Pulmonary artery endothelial cell (primary cell): ENCODE measurements around the gene GNAI1. TPM values are rescaled to one million over a fixed set of nuclear protein-coding genes. Genes with fewer than 3 reads are reported as not detected.
"Not testable (repeated sequence)": the region's sequence is repeated elsewhere in the genome, so short reads cannot be mapped to it uniquely, and the experiment has no call there.

Source experiments
- DNase-seq: peaks from one replicate; pipeline ENCODE4 v3.0.0-alpha.2; 2011; ENCODE audit warnings: low read depth, low spot score
- total RNA-seq: library from RNA; depleted of rRNA; stranded (reverse); fragments of >200 nt; gene quantifications from 2 replicates; pipeline ENCODE4 v1.2.3, GENCODE V29; 2014

The GNAI1 gene
- total RNA-seq, 1 donor from 2014 or later: 4.2 TPM

DNA sequence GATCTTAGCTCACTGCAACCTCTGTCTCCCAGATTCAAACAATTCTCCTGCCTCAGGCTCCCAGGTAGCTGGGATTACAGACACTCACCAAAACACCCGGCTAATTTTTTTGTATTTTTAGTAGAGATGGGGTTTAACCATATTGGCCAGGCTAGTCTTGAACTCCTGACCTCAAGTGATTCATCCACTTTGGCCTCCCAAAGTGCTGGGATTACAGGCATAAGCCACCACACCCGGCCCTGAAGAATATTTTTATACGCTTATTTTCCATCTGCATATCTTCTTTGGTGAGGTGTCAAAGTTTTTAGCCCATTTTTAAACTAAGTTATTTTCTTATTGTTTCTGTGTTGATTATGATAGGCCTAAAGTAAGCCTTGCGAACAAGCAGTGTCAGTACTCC, 23.1 kb downstream of the GNAI1 start:
- not testable (repeated sequence) for DNase-seq

- DNase-seq: no peak
Measured at GRCh38 chr7:80159802-80160201, 25.2 kb downstream of the GNAI1 start.

DNA sequence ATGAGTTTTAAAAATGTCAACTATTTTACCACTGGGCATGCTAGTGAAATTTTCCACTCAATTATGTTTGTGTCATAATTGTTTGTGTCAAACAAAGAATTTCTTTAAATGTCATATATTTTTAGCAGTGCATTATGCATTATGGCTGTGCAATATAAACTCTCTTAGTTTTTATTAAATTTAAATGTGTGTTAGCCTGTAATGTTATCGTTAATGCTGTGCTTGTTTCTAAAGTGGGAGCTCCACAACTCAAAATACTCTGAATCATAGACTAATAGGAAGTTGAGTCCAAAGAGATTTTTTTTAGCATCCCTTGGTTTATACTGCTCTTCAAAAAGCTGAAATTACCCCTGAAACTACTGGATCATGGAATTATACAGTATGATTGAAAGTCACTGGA, 26.8 kb downstream of the GNAI1 start:
- no peak for DNase-seq

- DNase-seq: no peak
Measured at GRCh38 chr7:80165177-80165576, 30.5 kb downstream of the GNAI1 start.

- no peak for DNase-seq
Measured at GRCh38 chr7:80170445-80170844, 35.8 kb downstream of the GNAI1 start.

DNA sequence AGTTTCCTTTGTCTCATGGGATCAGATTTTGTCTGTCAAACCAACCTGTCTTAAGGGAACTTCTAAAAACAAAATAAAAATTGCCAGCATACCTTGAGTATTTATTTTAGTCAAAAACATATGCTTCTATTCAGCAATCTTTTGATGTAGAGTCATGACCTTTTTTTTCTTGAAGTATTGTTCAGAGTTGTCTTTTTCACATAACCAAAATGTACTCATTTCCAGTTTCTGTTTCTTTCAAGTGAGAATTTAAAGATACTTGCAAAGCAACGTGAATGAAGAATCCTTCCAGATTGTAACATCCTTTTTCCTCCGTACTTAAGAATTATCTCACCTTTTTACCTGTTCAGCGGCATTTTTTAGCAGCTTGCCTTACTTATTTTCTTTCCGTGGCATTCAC, 37.8 kb downstream of the GNAI1 start:
- no peak for DNase-seq

- no peak for DNase-seq
Measured at GRCh38 chr7:80175744-80176143, 41.1 kb downstream of the GNAI1 start.

DNA sequence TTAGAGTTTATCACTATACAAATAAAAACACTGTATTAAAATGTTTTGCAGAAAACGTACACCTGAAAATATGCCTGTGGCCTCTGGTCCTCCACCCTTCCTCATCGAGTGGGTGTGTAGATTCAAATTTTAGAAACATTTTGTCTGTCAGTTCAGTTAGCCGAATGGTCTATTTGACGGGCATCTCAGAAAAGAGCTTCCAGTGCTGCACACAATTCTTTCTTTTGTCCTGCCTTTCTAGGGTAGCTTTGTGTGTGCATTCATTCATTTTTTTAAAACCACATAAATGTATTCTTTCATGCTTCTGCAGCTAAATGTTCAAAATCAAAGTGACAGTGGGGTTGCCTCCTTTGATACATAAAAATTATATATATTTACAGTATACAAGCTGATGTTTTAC, 46.8 kb downstream of the GNAI1 start:
- no peak for DNase-seq

- no peak for DNase-seq
Measured at GRCh38 chr7:80182630-80183276, 48.1 kb downstream of the GNAI1 start.

GRCh38 chr7:80183351-80183750, 48.7 kb downstream of the GNAI1 start:
- no peak for DNase-seq

GRCh38 chr7:80183900-80184685, 49.5 kb downstream of the GNAI1 start:
- DNase-seq: no peak

DNA sequence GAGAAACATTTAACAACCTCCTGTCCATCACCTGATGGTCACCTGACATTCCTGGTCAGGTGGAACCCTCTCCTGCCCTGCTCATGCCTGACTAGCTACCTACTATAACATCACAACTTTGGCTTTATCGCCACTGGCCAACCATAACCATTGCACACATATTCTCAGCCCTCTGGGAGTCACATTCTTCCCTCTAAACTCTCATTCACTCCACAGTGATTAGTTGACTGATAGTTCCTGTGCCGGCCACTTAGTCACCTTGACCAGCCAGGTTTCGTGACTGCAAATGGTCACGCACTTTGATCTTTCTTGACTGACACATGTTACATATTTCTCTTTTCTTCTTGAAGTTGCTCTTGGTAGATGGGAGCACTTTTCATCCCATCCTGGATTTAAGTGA, 50.1 kb downstream of the GNAI1 start:
- no peak for DNase-seq

DNA sequence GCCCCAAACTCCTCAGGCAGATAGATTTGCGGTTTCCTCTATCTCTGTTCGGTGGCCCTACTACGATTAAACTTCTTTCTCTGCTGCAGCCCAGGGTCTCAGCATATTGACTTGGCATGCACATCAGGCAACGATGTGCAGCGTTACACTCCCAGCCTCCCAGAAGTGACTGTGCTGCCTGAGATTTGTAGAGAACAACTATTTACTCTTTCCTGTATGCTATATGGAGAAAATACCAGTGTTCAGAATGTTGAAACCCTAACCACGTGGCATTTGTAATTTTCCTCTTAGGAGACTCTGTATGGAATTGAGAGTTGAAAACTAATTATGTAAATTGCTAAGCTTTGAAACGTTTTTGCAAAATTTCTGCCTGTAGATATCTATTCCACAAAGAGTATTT, 50.9 kb downstream of the GNAI1 start:
- DNase-seq: no peak

DNA sequence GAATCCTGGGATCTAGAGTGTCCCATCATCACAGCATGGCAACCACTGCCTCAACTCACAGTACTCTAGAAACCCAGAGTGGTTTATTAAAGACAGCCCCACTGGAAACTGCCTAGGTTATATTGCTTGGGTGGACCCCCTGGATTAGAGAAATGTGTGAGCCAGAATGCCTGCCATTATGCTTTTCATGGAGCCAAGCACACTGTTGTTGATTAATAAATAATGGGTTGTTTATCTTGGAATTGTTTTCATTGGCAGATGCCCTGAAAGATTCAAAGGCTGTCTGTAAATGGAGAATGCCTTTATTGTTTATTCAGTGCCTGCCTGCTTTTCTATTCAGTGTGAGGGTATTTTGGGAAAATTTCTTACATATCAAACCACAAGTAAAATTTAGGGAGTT, 52.1 kb downstream of the GNAI1 start:
- no peak for DNase-seq

- DNase-seq: no peak
Measured at GRCh38 chr7:80187279-80187678, 52.6 kb downstream of the GNAI1 start.

DNA sequence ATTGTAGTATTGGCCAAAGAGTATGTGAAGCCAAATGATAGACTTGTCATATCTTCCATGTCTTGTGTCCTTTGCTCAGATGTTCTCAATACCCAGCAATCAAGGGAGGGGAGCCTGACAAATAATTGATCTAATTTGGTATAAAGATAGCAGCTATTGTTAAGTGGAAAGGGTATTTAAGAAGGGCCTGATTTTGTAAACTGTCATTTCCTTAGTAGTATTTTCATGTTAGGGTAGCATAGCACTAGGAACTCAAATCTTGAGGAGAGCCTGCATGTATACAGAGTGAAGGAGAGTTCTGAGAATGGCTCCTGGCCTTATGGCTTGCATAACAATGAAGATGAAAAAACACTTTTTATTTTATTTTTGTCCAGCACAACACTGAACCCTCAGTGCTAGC, 53.1 kb downstream of the GNAI1 start:
- DNase-seq: no peak

DNA sequence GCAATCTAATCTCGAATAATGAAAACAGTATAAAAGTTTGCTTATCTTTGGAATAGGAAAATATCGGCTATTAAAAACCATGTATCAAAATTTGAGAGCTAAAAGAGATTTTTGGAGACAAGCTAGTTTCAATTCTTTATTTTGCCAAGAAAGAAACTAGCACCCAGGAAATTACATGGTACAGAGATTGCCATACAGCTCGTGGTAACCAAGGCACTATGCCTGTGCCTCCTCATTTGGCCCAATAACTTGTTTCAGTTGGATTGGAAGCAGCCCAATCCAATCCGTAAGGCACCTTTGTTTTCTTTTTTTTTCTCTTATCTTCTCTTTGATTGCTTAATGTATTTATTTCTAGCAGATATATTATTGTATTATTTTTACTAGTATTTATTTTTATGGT, 55.0 kb downstream of the GNAI1 start:
- DNase-seq: no peak

- DNase-seq: no peak
Measured at GRCh38 chr7:80197627-80198026, 63.0 kb downstream of the GNAI1 start.

GRCh38 chr7:80199051-80199450, 64.4 kb downstream of the GNAI1 start:
- DNase-seq: no peak

DNA sequence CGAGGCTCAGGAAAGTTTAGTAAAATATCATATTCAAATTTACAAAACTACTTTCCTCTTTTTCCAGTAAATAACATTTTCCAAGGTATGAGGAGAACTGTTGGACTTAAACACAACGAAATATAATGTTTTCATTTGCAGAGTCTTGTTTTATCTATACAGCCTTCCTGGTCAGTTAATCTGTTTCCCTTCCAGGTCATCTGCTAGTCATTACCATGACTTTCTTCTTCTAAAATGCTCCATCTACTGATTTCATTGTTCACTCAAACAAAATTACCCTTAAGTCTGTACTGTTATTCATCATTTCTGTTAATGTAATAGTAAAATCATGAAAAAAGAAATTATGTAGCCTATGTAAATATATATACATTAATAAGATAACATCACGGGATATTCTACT, 69.8 kb downstream of the GNAI1 start:
- DNase-seq: no peak

- no peak for DNase-seq
Measured at GRCh38 chr7:80204919-80205318, 70.3 kb downstream of the GNAI1 start.

DNA sequence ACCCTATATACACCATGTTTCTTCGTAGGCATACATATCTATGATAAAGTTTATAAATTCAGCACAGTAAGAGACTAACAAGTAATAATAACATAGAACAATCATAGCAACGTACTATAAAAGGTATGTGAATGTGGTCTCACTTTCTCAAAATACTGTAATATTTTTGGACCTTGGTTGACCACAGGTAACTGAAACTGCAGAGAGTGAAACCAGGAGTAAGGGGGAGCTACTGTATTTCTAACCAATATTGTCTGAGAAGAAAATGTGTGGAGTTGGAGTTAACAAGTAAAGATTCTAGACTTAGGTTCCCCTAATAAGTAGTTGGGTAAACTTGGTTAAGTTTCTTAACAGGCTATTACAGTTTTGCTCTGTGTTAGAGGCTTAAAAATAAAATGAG, 72.1 kb downstream of the GNAI1 start:
- DNase-seq: no peak

DNA sequence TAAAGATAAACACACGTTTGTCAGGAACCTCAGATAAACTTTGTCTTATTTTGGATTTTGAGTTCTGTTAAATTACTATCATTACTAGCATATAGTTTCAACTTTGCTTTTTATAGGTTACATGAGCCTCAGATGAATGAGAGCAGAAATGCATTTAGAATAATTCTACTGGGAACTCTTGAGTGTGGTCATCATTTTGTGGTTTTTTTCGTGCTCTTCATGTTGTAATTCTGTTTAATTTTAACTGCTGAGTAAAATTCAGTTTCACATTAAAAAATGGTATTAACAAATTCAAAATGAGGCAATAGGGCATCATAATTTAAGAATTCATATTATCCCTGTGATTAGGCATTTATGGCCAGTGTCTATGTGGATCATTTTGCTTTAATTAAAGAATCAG, 72.9 kb downstream of the GNAI1 start:
- DNase-seq: no peak
